IPS-20b (cell line): ENCODE measurements around the gene NLGN1.

Experiments used
- H3K27ac ChIP-seq: one replicate; pipeline ENCODE4 v1.5.1; 2013; ENCODE audit warnings: low read length
- H3K27me3 ChIP-seq: 2 replicates; pipeline ENCODE4 v1.6.1; 2013; ENCODE audit warnings: mild to moderate bottlenecking, low read length, inconsistent platforms; ENCODE audit not compliant: insufficient read depth
- H3K36me3 ChIP-seq: 2 replicates; pipeline ENCODE4 v1.6.1; 2013; ENCODE audit warnings: low read depth, mild to moderate bottlenecking, inconsistent platforms, low read length, moderate library complexity; ENCODE audit not compliant: insufficient read depth
- H3K4me1 ChIP-seq: 2 replicates; pipeline ENCODE4 v1.6.1; 2013; ENCODE audit warnings: mild to moderate bottlenecking, control low read depth, inconsistent platforms, low read length, moderate library complexity; ENCODE audit not compliant: insufficient read depth
- H3K4me3 ChIP-seq: 2 replicates; pipeline ENCODE4 v1.5.1; 2013; ENCODE audit warnings: mild to moderate bottlenecking, low read length, inconsistent platforms
- H3K9ac ChIP-seq: 2 replicates; pipeline ENCODE4 v1.6.1; 2013; ENCODE audit warnings: low read depth, mild to moderate bottlenecking, inconsistent platforms, low read length, moderate library complexity
- H3K9me3 ChIP-seq: 2 replicates; pipeline ENCODE4 v1.6.1; 2013; ENCODE audit warnings: mild to moderate bottlenecking, low read depth, low read length, inconsistent platforms; ENCODE audit not compliant: insufficient read depth

NLGN1 gene

GRCh38 chr3:173921732-173922131, 524.2 kb downstream of the NLGN1 start:
- no peaks in the 10 kb centered on the region for H3K36me3 ChIP-seq
- no peak overlapping the region for H3K9ac ChIP-seq
- no peak overlapping the region for H3K4me3 ChIP-seq
- no peaks in the 10 kb centered on the region for H3K9me3 ChIP-seq
- H3K27me3 ChIP-seq, result no peaks in the 10 kb centered on the region
- no peak overlapping the region for H3K27ac ChIP-seq
- H3K4me1 ChIP-seq, result peaks cover 7% of the 10 kb centered on the region; the same call in 1 of the 2 replicates

DNA sequence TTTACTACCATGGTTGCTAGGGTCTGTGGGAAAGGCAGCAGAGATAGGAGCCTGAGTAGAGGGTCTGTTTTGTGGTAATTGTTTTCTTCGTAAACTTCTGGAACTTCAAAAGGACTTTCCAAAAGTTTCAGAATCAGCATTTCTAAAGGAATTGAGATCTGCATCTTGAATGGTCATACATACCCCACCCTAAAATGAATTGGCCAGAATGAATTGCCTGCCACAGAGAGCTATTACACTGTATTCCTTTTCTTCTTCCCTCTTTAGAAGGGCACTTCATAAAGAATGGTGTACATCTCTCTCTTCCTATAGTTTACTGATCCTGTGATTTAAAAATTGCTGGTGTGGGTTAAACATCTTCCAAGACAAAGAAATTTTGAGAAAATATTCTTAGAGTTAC, 525.7 kb downstream of the NLGN1 start:
- no peak overlapping the region for H3K9ac ChIP-seq
- no peak overlapping the region for H3K4me3 ChIP-seq
- H3K9me3 ChIP-seq, result no peaks in the 10 kb centered on the region
- H3K36me3 ChIP-seq, result no peaks in the 10 kb centered on the region
- H3K27ac ChIP-seq, result no peak overlapping the region
- no peaks in the 10 kb centered on the region for H3K27me3 ChIP-seq
- peaks cover 7% of the 10 kb centered on the region; the same call in 1 of the 2 replicates for H3K4me1 ChIP-seq

GRCh38 chr3:173930251-173930650, 532.7 kb downstream of the NLGN1 start:
- H3K9ac ChIP-seq, result no peak overlapping the region
- no peak overlapping the region for H3K4me3 ChIP-seq
- H3K36me3 ChIP-seq, result no peaks in the 10 kb centered on the region
- H3K27ac ChIP-seq, result no peak overlapping the region
- no peaks in the 10 kb centered on the region for H3K9me3 ChIP-seq
- peaks cover 25% of the 10 kb centered on the region for H3K4me1 ChIP-seq
- no peaks in the 10 kb centered on the region for H3K27me3 ChIP-seq

GRCh38 chr3:173932624-173933023, 535.1 kb downstream of the NLGN1 start:
- Histone ChIP-seq H3K4me3 (no peak overlapping the region), H3K4me1 (peaks cover 25% of the 10 kb centered on the region), H3K27ac (no peak overlapping the region), H3K36me3 (no peaks in the 10 kb centered on the region), H3K9me3 (no peaks in the 10 kb centered on the region), H3K9ac (no peak overlapping the region), H3K27me3 (no peaks in the 10 kb centered on the region)

- H3K27me3 ChIP-seq, result no peaks in the 10 kb centered on the region
- no peak overlapping the region for H3K27ac ChIP-seq
- H3K36me3 ChIP-seq, result no peaks in the 10 kb centered on the region
- peaks cover 27% of the 10 kb centered on the region for H3K4me1 ChIP-seq
- no peak overlapping the region for H3K4me3 ChIP-seq
- no peaks in the 10 kb centered on the region for H3K9me3 ChIP-seq
- H3K9ac ChIP-seq, result no peak overlapping the region
Measured at GRCh38 chr3:173933113-173933512, 535.6 kb downstream of the NLGN1 start.

GRCh38 chr3:173936316-173936715, 538.8 kb downstream of the NLGN1 start:
- Histone ChIP-seq H3K4me3 (no peak overlapping the region), H3K27me3 (no peaks in the 10 kb centered on the region), H3K9me3 (no peaks in the 10 kb centered on the region), H3K4me1 (peaks cover 23% of the 10 kb centered on the region), H3K27ac (no peak overlapping the region), H3K9ac (no peak overlapping the region), H3K36me3 (no peaks in the 10 kb centered on the region)

DNA sequence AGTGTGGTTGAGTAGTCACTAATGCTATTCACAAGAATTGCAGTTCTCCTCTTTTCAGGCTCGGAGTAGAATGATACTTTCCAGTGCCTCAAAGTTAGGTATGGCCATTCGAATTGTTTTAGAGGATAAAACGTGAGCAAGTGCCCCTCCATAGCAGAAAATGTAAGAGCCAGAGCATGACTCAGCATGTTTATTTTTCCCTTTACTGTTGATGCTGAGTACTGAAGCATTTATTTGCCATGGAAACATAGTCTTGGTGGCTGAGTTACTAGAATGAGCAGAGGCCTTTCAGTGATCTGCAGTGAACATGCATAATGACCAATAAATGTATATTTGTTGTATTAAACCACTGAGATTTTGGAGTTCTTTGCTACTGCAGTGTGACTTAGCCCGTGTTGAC, 540.6 kb downstream of the NLGN1 start:
- Histone ChIP-seq H3K36me3 (no peaks in the 10 kb centered on the region), H3K4me1 (peaks cover 9% of the 10 kb centered on the region), H3K27me3 (no peaks in the 10 kb centered on the region), H3K27ac (no peak overlapping the region), H3K9me3 (no peaks in the 10 kb centered on the region), H3K4me3 (no peak overlapping the region), H3K9ac (peak overlapping the region; percentile 6)

DNA sequence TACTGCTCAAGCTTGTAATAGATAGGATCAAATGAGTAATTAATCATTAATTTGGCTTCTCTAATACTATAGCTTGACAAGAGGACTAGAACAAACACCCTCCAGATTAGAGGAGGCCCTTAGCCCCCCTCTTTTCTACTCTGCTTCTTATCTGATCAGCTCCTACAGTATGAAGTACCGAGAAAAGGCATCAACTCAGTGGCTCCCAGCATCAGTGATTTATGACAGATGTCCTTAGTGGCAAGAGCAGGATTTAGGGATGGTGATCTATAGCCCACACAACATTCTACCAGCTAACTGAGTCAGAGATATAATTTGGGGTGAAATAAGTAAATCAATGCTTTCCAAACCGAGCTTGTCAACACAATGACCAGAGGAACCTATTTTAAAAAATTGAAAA, 541.1 kb downstream of the NLGN1 start:
- H3K27ac ChIP-seq, result no peak overlapping the region
- no peak overlapping the region for H3K4me3 ChIP-seq
- no peak overlapping the region for H3K9ac ChIP-seq
- no peaks in the 10 kb centered on the region for H3K27me3 ChIP-seq
- H3K4me1 ChIP-seq, result peaks cover 7% of the 10 kb centered on the region
- no peaks in the 10 kb centered on the region for H3K36me3 ChIP-seq
- no peaks in the 10 kb centered on the region for H3K9me3 ChIP-seq

- Histone ChIP-seq H3K27ac (no peak overlapping the region), H3K9me3 (no peaks in the 10 kb centered on the region), H3K4me1 (peaks cover 7% of the 10 kb centered on the region), H3K9ac (no peak overlapping the region), H3K27me3 (no peaks in the 10 kb centered on the region), H3K36me3 (no peaks in the 10 kb centered on the region), H3K4me3 (no peak overlapping the region)
Measured at GRCh38 chr3:173939331-173939730, 541.8 kb downstream of the NLGN1 start.

- Histone ChIP-seq H3K27me3 (no peaks in the 10 kb centered on the region), H3K4me1 (peaks cover 4% of the 10 kb centered on the region), H3K9ac (no peak overlapping the region), H3K9me3 (no peaks in the 10 kb centered on the region), H3K4me3 (no peak overlapping the region), H3K36me3 (no peaks in the 10 kb centered on the region), H3K27ac (no peak overlapping the region)
Measured at GRCh38 chr3:173943264-173943663, 545.7 kb downstream of the NLGN1 start.

DNA sequence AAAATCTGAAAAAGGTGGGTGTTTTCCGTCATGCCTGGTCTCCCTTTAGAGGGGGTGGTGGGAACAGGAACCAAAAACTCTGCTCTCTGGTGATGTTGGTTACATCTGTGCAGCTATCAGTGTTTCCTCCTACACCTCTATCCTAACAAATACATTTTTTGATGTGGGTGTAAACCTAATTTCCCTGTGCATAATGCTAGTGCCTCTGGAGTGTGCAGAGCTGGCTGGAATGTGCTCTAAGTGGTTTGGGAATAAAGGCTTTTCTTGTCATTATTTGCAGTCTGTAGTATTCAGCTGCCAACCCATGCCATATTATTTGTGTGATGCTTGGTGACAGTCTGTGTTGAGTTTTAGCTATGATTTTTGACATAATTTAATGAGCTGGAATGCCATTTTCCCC, 547.6 kb downstream of the NLGN1 start:
- no peaks in the 10 kb centered on the region for H3K9me3 ChIP-seq
- no peaks in the 10 kb centered on the region for H3K27me3 ChIP-seq
- H3K36me3 ChIP-seq, result no peaks in the 10 kb centered on the region
- peaks cover 2% of the 10 kb centered on the region; the same call in 1 of the 2 replicates for H3K4me1 ChIP-seq
- no peak overlapping the region for H3K4me3 ChIP-seq
- no peak overlapping the region for H3K27ac ChIP-seq
- H3K9ac ChIP-seq, result no peak overlapping the region

DNA sequence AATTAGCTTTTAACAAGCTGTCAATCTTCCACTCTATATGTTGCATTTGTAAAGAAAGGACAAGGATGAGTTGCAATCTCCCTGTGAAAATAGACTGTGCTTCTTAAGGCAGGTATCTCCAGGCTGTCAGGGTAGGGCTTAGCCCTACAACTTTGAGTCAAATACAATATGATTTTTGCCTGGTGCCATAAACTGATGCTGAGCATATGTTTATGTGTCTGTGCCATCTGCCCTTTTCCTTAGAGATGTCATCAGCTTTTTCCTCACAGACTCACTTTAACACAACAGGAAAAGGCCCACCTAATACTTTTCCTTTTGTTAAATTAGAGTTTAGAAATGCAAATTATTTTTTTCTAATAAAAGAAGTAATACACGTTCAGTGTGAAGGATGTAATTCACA, 548.3 kb downstream of the NLGN1 start:
- Histone ChIP-seq H3K4me3 (no peak overlapping the region), H3K27me3 (no peaks in the 10 kb centered on the region), H3K9ac (no peak overlapping the region), H3K27ac (no peak overlapping the region), H3K9me3 (no peaks in the 10 kb centered on the region), H3K4me1 (peaks cover 2% of the 10 kb centered on the region; the same call in 1 of the 2 replicates), H3K36me3 (no peaks in the 10 kb centered on the region)

DNA sequence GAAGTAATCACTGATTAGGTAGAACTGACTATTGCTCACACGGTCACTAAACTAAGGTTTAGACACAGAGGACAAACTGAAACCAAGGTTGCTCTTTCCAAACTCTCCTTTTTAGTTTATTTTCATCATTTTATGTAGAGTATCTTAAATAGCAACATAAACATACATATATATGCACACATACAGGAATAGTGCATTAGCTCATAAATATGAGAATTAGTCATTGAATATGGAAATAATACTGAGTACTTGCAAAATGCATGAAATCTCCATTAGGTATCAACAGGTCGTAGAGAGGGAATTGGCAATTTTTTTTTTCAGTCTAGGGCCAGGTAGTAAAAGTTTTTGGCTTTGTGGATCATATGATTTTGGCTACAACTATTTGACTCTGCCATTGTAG, 557.1 kb downstream of the NLGN1 start:
- Histone ChIP-seq H3K9me3 (no peaks in the 10 kb centered on the region), H3K27me3 (no peaks in the 10 kb centered on the region), H3K4me3 (no peak overlapping the region), H3K27ac (no peak overlapping the region), H3K4me1 (no peaks in the 10 kb centered on the region), H3K9ac (no peak overlapping the region), H3K36me3 (no peaks in the 10 kb centered on the region)
